GM12801 (cell line): ENCODE data around the gene TCF3.

Experiments
- CTCF ChIP-seq: IDR thresholded peaks from one replicate; pipeline ENCODE4 v1.5.1; 2011; ENCODE audit warnings: control low read depth; ENCODE audit not compliant: insufficient read length; ENCODE audit errors: extremely low read depth

The TCF3 gene

GRCh38 chr19:1605236-1606137 is 46.9 kb downstream of the TCF3 start, which contains the start of gene UQCR11:
Gene UQCR11, minus strand, starts transcription at chr19:1605462. Its CDS starts 53 bp downstream, at chr19:1605409.
- no peak for TF ChIP-seq CTCF

- TF ChIP-seq CTCF: no peak
These were observed 50.2 kb downstream of the TCF3 start for GRCh38 chr19:1602091-1602707.

- TF ChIP-seq CTCF: no peak
These were observed 50.8 kb downstream of the TCF3 start for GRCh38 chr19:1601613-1602064.

GRCh38 chr19:1599460-1599846 is 53.0 kb downstream of the TCF3 start:
- TF ChIP-seq CTCF: no peak

GRCh38 chr19:1598777-1599459 is 53.5 kb downstream of the TCF3 start:
- TF ChIP-seq CTCF: no peak

GRCh38 chr19:1593501-1593772 is 59.0 kb downstream of the TCF3 start:
- no peak for TF ChIP-seq CTCF

- no peak for TF ChIP-seq CTCF
These were observed 59.5 kb downstream of the TCF3 start, which contains the start of gene MBD3 for GRCh38 chr19:1592755-1593500. Gene MBD3, minus strand, starts transcription at chr19:1592865. Its CDS starts 234 bp downstream, at chr19:1592631.
